Osteoblast (primary cell): ENCODE measurements around the gene TCF23. TPM values are rescaled to one million over a fixed set of nuclear protein-coding genes. Genes with fewer than 3 reads are reported as not detected.
A peak's percentile ranks its signal among the peaks of the same experiment; 100 is the strongest.
"Not testable (repeated sequence)": the region's sequence is repeated elsewhere in the genome, so short reads cannot be mapped to it uniquely, and the experiment has no call there.

ENCODE experiments used
- DNase-seq: peaks from one replicate; pipeline ENCODE4 v3.0.0; 2011; ENCODE audit warnings: low spot score, mixed read lengths; ENCODE audit not compliant: insufficient read length; ENCODE audit errors: missing footprints
- H2AFZ ChIP-seq: 2 replicates; pipeline ENCODE4 v1.6.0; 2011; ENCODE audit warnings: mild to moderate bottlenecking, low read length
- H3K27ac ChIP-seq: 2 replicates; pipeline ENCODE4 v1.5.1; 2011; ENCODE audit warnings: mild to moderate bottlenecking, low read depth, low read length, moderate library complexity
- H3K27me3 ChIP-seq: 2 replicates; pipeline ENCODE4 v1.6.0; 2012; ENCODE audit warnings: mild to moderate bottlenecking, control low read depth, inconsistent platforms, low read length, moderate library complexity; ENCODE audit not compliant: insufficient read depth
- H3K36me3 ChIP-seq: 2 replicates; pipeline ENCODE4 v1.5.1; 2011; ENCODE audit warnings: mild to moderate bottlenecking, low read length, control low read depth, moderate library complexity; ENCODE audit not compliant: insufficient read depth
- H3K4me1 ChIP-seq: 2 replicates; pipeline ENCODE4 v1.5.1; 2011; ENCODE audit warnings: mild to moderate bottlenecking, low read length, control low read depth, moderate library complexity; ENCODE audit not compliant: insufficient read depth
- H3K4me2 ChIP-seq: 2 replicates; pipeline ENCODE4 v1.6.0; 2011; ENCODE audit warnings: mild to moderate bottlenecking, low read length; ENCODE audit not compliant: insufficient read depth
- H3K4me3 ChIP-seq: fragments of 200-600 bp; sonication (generic); 3 replicates; pipeline ENCODE4 v1.5.1; 2012; ENCODE audit warnings: mild to moderate bottlenecking, low read length, inconsistent platforms; ENCODE audit not compliant: insufficient read depth
- H3K79me2 ChIP-seq: 2 replicates; pipeline ENCODE4 v1.6.0; 2012; ENCODE audit warnings: mild to moderate bottlenecking, low read length, control low read depth, inconsistent platforms; ENCODE audit not compliant: insufficient read depth
- H3K9me3 ChIP-seq: 2 replicates; pipeline ENCODE4 v1.5.1; 2011; ENCODE audit warnings: low read depth, low read length, control low read depth
- H4K20me1 ChIP-seq: 2 replicates; pipeline ENCODE4 v1.6.0; 2012; ENCODE audit warnings: mild to moderate bottlenecking, low read length, control low read depth; ENCODE audit not compliant: insufficient read depth
- CTCF ChIP-seq: IDR thresholded peaks from 2 replicates; pipeline ENCODE4 v1.5.1; 2011; ENCODE audit warnings: mild to moderate bottlenecking, low read depth, low read length, moderate library complexity; ENCODE audit errors: extremely low read depth
- total RNA-seq: library from RNA; depleted of rRNA; stranded (reverse); fragments of >200 nt; gene quantifications from 2 replicates; pipeline ENCODE4 v1.2.3, GENCODE V29; 2012

The TCF23 gene
- total RNA-seq, 1 donor: not detected

GRCh38 chr2:27115519-27115918, 33.3 kb upstream of the TCF23 start:
- TF ChIP-seq CTCF: no peak
- no peak overlapping the region for H3K4me3 ChIP-seq
- peak; percentile 29 for DNase-seq
- H3K4me1 ChIP-seq: no peaks in the 10 kb centered on the region
- peaks cover 24% of the 10 kb centered on the region for H3K27me3 ChIP-seq
- peaks cover 3% of the 10 kb centered on the region for H4K20me1 ChIP-seq
- no peak overlapping the region for H3K4me2 ChIP-seq
- no peaks in the 10 kb centered on the region for H3K79me2 ChIP-seq
- H2AFZ ChIP-seq: no peak overlapping the region
- H3K27ac ChIP-seq: no peak overlapping the region
- H3K36me3 ChIP-seq: no peaks in the 10 kb centered on the region
- H3K9me3 ChIP-seq: no peaks in the 10 kb centered on the region

- H3K4me1 ChIP-seq: no peaks in the 10 kb centered on the region
- peak overlapping the region; percentile 77 for H2AFZ ChIP-seq
- TF ChIP-seq CTCF: no peak
- peaks cover 3% of the 10 kb centered on the region for H4K20me1 ChIP-seq
- no peaks in the 10 kb centered on the region for H3K36me3 ChIP-seq
- H3K27me3 ChIP-seq: peaks cover 43% of the 10 kb centered on the region
- H3K4me3 ChIP-seq: peak overlapping the region; percentile 70
- no peaks in the 10 kb centered on the region for H3K9me3 ChIP-seq
- peak overlapping the region; percentile 91 for H3K4me2 ChIP-seq
- H3K27ac ChIP-seq: no peak overlapping the region
- no peaks in the 10 kb centered on the region for H3K79me2 ChIP-seq
- peak; percentile 84 for DNase-seq
Observed at GRCh38 chr2:27117995-27118524, 30.7 kb upstream of the TCF23 start.

GRCh38 chr2:27118525-27119329, 30.1 kb upstream of the TCF23 start, which contains the start of gene CGREF1:
TSS of gene CGREF1 (minus strand) at chr2:27119128. CDS start at chr2:27104366, 14,762 bp downstream.
- Histone ChIP-seq H4K20me1 (peaks cover 3% of the 10 kb centered on the region), H3K36me3 (no peaks in the 10 kb centered on the region), H3K79me2 (no peaks in the 10 kb centered on the region), H3K4me1 (peaks cover 3% of the 10 kb centered on the region), H3K27ac (no peak within 1 kb of the TSS), H3K4me2 (peak within 1 kb of the TSS; percentile 91), H3K27me3 (peaks cover 43% of the 10 kb centered on the region), H3K4me3 (peak within 1 kb of the TSS; percentile 70), H3K9me3 (no peaks in the 10 kb centered on the region), H2AFZ (peak within 1 kb of the TSS; percentile 77)
- TF ChIP-seq CTCF: no peak
- DNase-seq: peak; percentile 97

GRCh38 chr2:27119330-27119670, 29.5 kb upstream of the TCF23 start:
- Histone ChIP-seq H3K4me2 (peak overlapping the region; percentile 91), H2AFZ (peak overlapping the region; percentile 65), H3K27me3 (peaks cover 43% of the 10 kb centered on the region), H3K4me3 (peak overlapping the region; percentile 70)
- not testable (repeated sequence) for H3K27ac ChIP-seq, DNase-seq, H3K79me2 ChIP-seq, H4K20me1 ChIP-seq, H3K4me1 ChIP-seq, H3K36me3 ChIP-seq, H3K9me3 ChIP-seq
